T-helper 2 cell treated with Interferon-gamma antibody and Interleukin-4, amounts not matched to agents 5 μg/mL and 100 μg/mL, for 36 hours (primary cell): ENCODE results near the gene SLC35E2B.

Experiments
- DNase-seq: peaks from one replicate; pipeline ENCODE4 v3.0.0; 2021; ENCODE audit warnings: low spot score
- H3K27ac Mint-ChIP-seq: one replicate; pipeline ENCODE4 v1.8.0; 2021; ENCODE audit warnings: mild to moderate bottlenecking, mixed read lengths
- H3K27me3 Mint-ChIP-seq: one replicate; pipeline ENCODE4 v1.8.0; 2021; ENCODE audit warnings: low read depth, mixed read lengths
- H3K36me3 Mint-ChIP-seq: one replicate; pipeline ENCODE4 v1.8.0; 2021; ENCODE audit warnings: low read depth, mixed read lengths
- H3K4me1 Mint-ChIP-seq: one replicate; pipeline ENCODE4 v1.8.0; 2021; ENCODE audit warnings: low read depth, mixed read lengths
- H3K4me3 Mint-ChIP-seq: one replicate; pipeline ENCODE4 v1.8.0; 2022; ENCODE audit warnings: mild to moderate bottlenecking, moderate library complexity, mixed read lengths
- H3K9me3 Mint-ChIP-seq: one replicate; pipeline ENCODE4 v1.8.0; 2021; ENCODE audit warnings: mixed read lengths

Gene SLC35E2B

GRCh38 chr1:1622788-1623094 lies 69.9 kb downstream of the SLC35E2B start:
- no peak overlapping the region for H3K4me3 Mint-ChIP-seq
- H3K4me1 Mint-ChIP-seq, result no peaks in the 10 kb centered on the region
- DNase-seq, result no peak
- H3K27ac Mint-ChIP-seq, result no peak overlapping the region
- no peaks in the 10 kb centered on the region for H3K27me3 Mint-ChIP-seq
- H3K36me3 Mint-ChIP-seq, result no peaks in the 10 kb centered on the region
- no peaks in the 10 kb centered on the region for H3K9me3 Mint-ChIP-seq

- no peak overlapping the region for H3K4me3 Mint-ChIP-seq
- no peaks in the 10 kb centered on the region for H3K36me3 Mint-ChIP-seq
- no peak for DNase-seq
- H3K27ac Mint-ChIP-seq, result peak overlapping the region; percentile 20
- no peaks in the 10 kb centered on the region for H3K9me3 Mint-ChIP-seq
- peaks cover 2% of the 10 kb centered on the region for H3K4me1 Mint-ChIP-seq
- H3K27me3 Mint-ChIP-seq, result no peaks in the 10 kb centered on the region
These were observed 70.4 kb downstream of the SLC35E2B start for GRCh38 chr1:1622010-1622787.

DNA sequence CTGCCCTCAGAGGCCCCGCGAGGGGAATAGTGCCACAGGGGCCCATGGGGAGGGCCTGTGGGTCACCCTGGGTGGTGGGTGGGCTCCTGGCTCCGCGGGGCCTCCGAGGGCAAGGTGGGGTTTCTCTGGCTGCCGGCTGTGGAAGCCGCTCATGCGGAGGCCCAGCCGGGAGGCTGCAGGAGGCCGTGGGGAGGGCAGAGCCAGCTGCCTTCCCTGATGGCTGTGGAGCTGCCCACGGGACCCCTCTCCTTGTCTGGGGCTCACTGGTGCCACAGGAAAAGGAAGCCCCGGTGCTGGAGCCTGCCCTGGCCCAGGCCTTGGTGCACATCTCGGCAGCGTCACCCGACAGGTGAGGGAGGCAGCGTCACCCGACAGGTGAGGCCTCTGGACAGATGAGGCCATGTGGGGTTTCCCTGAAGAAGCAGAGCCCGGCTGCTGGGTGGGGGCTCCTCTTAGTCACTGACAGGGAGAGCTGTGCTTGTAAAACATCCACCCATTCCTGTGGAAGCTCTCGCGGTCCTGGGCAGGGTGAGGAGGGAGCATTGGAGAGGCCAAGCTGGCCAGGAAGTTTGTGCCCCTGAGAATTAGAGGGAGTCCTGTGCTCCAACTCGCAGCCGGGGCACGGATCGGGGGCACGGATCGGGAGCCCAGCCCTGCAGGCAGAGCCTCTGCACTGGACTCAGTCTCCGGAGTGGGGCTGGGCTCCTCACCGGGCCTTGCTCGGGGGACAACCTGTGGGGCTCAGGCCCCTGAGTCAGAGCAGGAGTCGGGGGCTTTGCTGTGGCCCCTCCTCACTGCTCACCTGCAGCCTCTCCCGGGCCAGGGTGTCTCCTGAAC lies 71.2 kb downstream of the SLC35E2B start:
- Mint-ChIP-seq H3K27me3 (no peaks in the 10 kb centered on the region), H3K36me3 (no peaks in the 10 kb centered on the region), H3K4me3 (no peak overlapping the region), H3K4me1 (peaks cover 7% of the 10 kb centered on the region), H3K27ac (peak overlapping the region; percentile 36), H3K9me3 (no peaks in the 10 kb centered on the region)
- no peak for DNase-seq

- H3K27ac Mint-ChIP-seq, result no peak overlapping the region
- H3K27me3 Mint-ChIP-seq, result no peaks in the 10 kb centered on the region
- H3K4me1 Mint-ChIP-seq, result peaks cover 7% of the 10 kb centered on the region
- H3K36me3 Mint-ChIP-seq, result no peaks in the 10 kb centered on the region
- H3K4me3 Mint-ChIP-seq, result no peak overlapping the region
- no peaks in the 10 kb centered on the region for H3K9me3 Mint-ChIP-seq
- no peak for DNase-seq
These were observed 72.0 kb downstream of the SLC35E2B start for GRCh38 chr1:1620433-1621139.

- H3K27me3 Mint-ChIP-seq, result no peaks in the 10 kb centered on the region
- H3K9me3 Mint-ChIP-seq, result no peaks in the 10 kb centered on the region
- H3K27ac Mint-ChIP-seq, result no peak overlapping the region
These were observed 72.7 kb downstream of the SLC35E2B start for GRCh38 chr1:1619917-1620361.

GRCh38 chr1:1618396-1619068 lies 74.1 kb downstream of the SLC35E2B start:
- no peaks in the 10 kb centered on the region for H3K36me3 Mint-ChIP-seq

More at GRCh38 chr1:1619917-1620361, 72.7 kb downstream of the SLC35E2B start:
- Mint-ChIP-seq H3K4me1 (peaks cover 8% of the 10 kb centered on the region), H3K4me3 (no peak overlapping the region), H3K36me3 (no peaks in the 10 kb centered on the region)
- DNase-seq, result no peak

DNA sequence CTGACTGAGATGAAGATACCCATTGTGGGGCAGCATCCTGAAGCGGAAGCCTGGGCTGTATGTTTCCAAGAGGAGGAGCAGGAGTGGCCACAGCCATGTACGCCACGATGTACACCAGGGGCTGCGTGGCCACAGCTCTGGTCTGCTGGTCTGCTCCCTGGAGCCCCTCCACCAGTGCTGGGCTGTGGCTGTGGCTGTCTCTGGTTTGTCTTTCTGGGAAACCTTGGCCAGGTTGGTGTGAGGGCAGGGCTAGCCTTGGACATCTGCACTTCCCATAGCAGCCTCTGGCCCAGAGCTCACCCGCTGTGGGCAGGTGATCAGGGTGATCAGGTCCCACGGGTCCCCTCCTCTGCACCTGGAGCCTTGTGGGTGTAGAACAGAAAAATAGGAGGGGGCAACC lies 74.7 kb downstream of the SLC35E2B start:
- no peaks in the 10 kb centered on the region for H3K27me3 Mint-ChIP-seq
- no peak overlapping the region for H3K27ac Mint-ChIP-seq
- peaks cover 23% of the 10 kb centered on the region for H3K4me1 Mint-ChIP-seq
- no peak for DNase-seq
- H3K4me3 Mint-ChIP-seq, result no peak overlapping the region
- no peaks in the 10 kb centered on the region for H3K9me3 Mint-ChIP-seq
- H3K36me3 Mint-ChIP-seq, result no peaks in the 10 kb centered on the region

More at GRCh38 chr1:1618396-1619068, 74.1 kb downstream of the SLC35E2B start:
- Mint-ChIP-seq H3K9me3 (no peaks in the 10 kb centered on the region), H3K4me1 (peaks cover 22% of the 10 kb centered on the region), H3K27ac (no peak overlapping the region), H3K27me3 (no peaks in the 10 kb centered on the region), H3K4me3 (no peak overlapping the region)
- DNase-seq, result no peak

- H3K27me3 Mint-ChIP-seq, result no peaks in the 10 kb centered on the region
- no peak for DNase-seq
- peak overlapping the region; percentile 91 for H3K27ac Mint-ChIP-seq
- H3K4me3 Mint-ChIP-seq, result peak overlapping the region; percentile 85
- no peaks in the 10 kb centered on the region for H3K9me3 Mint-ChIP-seq
- no peaks in the 10 kb centered on the region for H3K36me3 Mint-ChIP-seq
- H3K4me1 Mint-ChIP-seq, result peaks cover 23% of the 10 kb centered on the region
These were observed 75.1 kb downstream of the SLC35E2B start for GRCh38 chr1:1617516-1617915.

DNA sequence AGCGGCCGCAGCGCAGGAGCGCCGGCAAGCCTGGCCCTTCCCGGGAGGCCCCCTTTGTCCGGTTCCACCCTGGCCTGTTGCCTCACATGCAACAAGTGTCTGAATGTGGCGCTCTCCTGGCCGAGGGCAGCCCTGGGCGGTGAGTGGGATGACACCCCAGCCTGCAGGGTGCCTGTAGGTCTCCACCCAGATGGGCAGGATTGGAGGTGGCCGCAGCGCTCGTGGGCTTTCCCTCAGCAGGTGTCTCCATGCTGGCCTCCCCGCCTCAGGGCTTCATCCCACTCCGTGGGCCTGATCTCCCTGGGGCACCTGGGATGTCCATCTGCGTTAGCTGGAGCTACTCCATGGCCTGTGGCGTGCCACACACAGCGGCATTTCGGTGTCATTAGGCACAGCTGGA lies 75.8 kb downstream of the SLC35E2B start:
- Mint-ChIP-seq H3K36me3 (peaks cover 2% of the 10 kb centered on the region), H3K4me3 (peak overlapping the region; percentile 85), H3K9me3 (no peaks in the 10 kb centered on the region), H3K4me1 (peaks cover 26% of the 10 kb centered on the region), H3K27ac (peak overlapping the region; percentile 91), H3K27me3 (no peaks in the 10 kb centered on the region)
- no peak for DNase-seq

DNA sequence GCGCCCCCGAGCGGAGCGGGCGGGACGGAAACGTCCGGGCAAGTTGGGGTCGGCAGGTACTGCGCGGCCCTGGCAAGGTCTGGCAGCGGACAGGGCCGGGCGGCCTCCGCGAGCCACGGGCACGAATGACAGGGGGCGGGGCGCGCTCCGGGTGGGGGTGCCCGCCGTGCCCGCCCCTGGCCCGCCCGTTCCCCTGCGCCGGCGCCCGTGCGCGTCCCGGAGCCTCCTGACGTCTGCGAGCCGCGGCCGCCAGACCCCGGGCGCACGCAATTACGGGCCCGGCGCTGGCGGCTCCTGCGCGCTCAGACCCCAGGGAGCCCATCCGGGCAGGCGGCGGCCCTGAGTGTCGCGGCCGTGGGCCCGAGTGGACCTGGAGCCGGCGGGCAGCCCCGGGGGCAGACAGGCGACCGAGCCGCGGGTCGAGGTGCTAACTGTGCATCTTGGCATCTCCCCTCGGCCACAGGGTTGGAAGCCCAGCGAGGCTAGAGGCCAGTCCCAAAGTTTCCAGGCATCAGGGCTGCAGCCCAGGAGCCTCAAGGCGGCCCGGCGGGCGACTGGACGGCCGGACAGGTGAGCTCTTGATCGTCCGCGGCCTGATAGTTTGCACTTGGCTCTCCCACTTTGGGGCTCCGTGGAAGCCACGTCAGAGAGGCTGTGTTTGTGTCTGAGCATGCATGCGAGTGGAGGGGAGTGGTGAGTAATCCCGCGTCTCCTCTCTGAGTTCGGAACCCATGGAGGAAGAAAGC lies 76.4 kb downstream of the SLC35E2B start:
- H3K27ac Mint-ChIP-seq, result peak overlapping the region; percentile 91
- H3K36me3 Mint-ChIP-seq, result peaks cover 2% of the 10 kb centered on the region
- H3K4me3 Mint-ChIP-seq, result peak overlapping the region; percentile 85
- no peaks in the 10 kb centered on the region for H3K27me3 Mint-ChIP-seq
- H3K4me1 Mint-ChIP-seq, result peaks cover 26% of the 10 kb centered on the region
- no peaks in the 10 kb centered on the region for H3K9me3 Mint-ChIP-seq
- DNase-seq, result peak; percentile 38

DNA sequence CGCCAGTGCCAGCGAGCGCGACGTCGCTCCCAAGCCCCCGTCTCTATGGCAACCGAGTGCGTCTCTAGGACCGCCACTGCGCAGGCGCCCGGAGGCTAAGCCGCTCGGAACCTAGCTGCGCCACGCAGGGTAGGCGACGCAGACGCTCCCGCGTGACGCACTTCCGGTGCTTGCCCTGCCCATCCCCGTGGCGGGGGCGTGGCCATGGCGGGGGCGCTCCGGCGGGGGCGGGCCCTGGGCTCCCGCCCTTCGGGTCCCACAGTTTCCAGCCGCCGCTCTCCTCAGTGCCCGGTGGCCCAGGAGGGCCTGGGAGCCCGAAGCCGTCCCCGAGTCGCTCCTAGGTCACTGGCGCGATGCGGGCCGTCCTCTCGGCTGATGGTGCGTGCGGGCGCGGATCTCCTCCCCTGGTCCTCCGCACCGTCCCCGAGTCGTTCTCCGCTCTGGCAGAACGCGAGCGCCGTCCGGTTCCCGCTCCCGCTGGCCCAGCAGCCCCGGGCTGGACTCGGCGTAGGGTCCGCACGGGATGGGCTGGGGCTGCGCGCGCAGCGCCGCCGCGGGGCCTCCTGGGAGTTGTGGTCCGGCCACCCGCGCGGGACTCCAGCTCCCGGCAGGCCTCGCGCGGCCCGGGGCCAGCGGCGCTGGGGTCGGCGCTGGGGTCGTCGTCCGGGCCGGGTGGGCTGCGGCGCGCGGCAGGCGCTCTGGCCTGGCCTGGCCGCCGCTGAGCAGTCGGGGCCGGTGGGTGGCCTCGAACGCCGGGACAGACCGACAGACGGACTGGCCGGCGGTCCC lies 77.1 kb downstream of the SLC35E2B start, which contains the start of gene MIB2:
Gene MIB2 (plus strand): TSS at position 245 of the 789 bp plus-strand sequence. CDS start 7,953 bp downstream, outside the sequence.
- Mint-ChIP-seq H3K36me3 (peaks cover 2% of the 10 kb centered on the region), H3K27ac (peak within 1 kb of the TSS; percentile 95), H3K27me3 (no peaks in the 10 kb centered on the region), H3K4me3 (peak within 1 kb of the TSS; percentile 91), H3K4me1 (peaks cover 26% of the 10 kb centered on the region), H3K9me3 (no peaks in the 10 kb centered on the region)
- DNase-seq, result peak; percentile 98

DNA sequence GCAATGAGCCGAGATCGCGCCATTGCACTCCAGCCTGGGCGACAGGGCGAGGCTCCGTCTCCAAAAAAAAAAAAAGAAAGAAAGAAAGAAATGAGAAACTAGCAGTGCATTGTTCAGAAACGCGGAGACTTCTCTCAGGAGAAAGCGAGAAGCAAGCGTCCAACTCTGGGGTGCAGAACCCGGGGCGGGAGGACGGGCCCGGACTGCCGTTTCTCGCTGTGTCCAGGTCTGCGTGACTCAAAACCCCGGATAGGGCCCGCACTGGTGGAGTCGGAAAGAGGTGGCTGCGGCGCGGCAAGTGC lies 77.7 kb downstream of the SLC35E2B start:
- peak overlapping the region; percentile 91 for H3K4me3 Mint-ChIP-seq
- H3K27ac Mint-ChIP-seq, result peak overlapping the region; percentile 95
- no peak for DNase-seq
- H3K27me3 Mint-ChIP-seq, result no peaks in the 10 kb centered on the region
- peaks cover 2% of the 10 kb centered on the region for H3K36me3 Mint-ChIP-seq
- no peaks in the 10 kb centered on the region for H3K9me3 Mint-ChIP-seq
- H3K4me1 Mint-ChIP-seq, result peaks cover 26% of the 10 kb centered on the region
